Type B pancreatic cell (in vitro differentiated cells): Measurements from ENCODE around the gene SGPL1. TPM values are rescaled to one million over a fixed set of nuclear protein-coding genes. Genes with fewer than 3 reads are reported as not detected.

Source experiments
- DNase-seq: peaks from one replicate; pipeline ENCODE4 v3.0.0; 2021; ENCODE audit warnings: mixed read lengths; ENCODE audit not compliant: unreplicated experiment; ENCODE audit errors: extremely low spot score
- H3K27ac Mint-ChIP-seq: 2 replicates; pipeline ENCODE4 v1.8.0; 2021; ENCODE audit warnings: mild to moderate bottlenecking, mixed read lengths
- H3K27me3 Mint-ChIP-seq: 2 replicates; pipeline ENCODE4 v1.8.0; 2021; ENCODE audit warnings: mixed read lengths
- H3K36me3 Mint-ChIP-seq: 2 replicates; pipeline ENCODE4 v1.8.0; 2021; ENCODE audit warnings: mixed read lengths
- H3K4me1 Mint-ChIP-seq: one replicate; pipeline ENCODE4 v1.8.0; 2021; ENCODE audit warnings: mixed read lengths; ENCODE audit not compliant: unreplicated experiment
- H3K4me3 Mint-ChIP-seq: 2 replicates; pipeline ENCODE4 v1.8.0; 2021; ENCODE audit warnings: mild to moderate bottlenecking, mixed read lengths
- H3K9me3 Mint-ChIP-seq: 2 replicates; pipeline ENCODE4 v1.8.0; 2021; ENCODE audit warnings: mixed read lengths
- CTCF ChIP-seq: fragments of 200-600 bp; sonication (generic); conservative IDR thresholded peaks from 2 replicates; pipeline ENCODE4 v1.5.0; 2021; ENCODE audit warnings: antibody characterized with exemption, mild to moderate bottlenecking
- total RNA-seq: library from RNA; stranded (reverse); gene quantifications from 2 replicates; pipeline ENCODE4 v1.2.1, GENCODE V29; 2021; ENCODE audit warnings: low replicate concordance

The SGPL1 gene
- total RNA-seq, 1 donor from 2014 or later, result 70.5 TPM

GRCh38 chr10:70910486-70911341 lies 95.0 kb downstream of the SGPL1 start:
- Mint-ChIP-seq H3K27ac (no peak overlapping the region), H3K27me3 (peaks cover 16% of the 10 kb centered on the region), H3K36me3 (no peaks in the 10 kb centered on the region), H3K4me3 (no peak overlapping the region), H3K4me1 (peaks cover 11% of the 10 kb centered on the region), H3K9me3 (no peaks in the 10 kb centered on the region)
- TF ChIP-seq CTCF, result no peak
- no peak for DNase-seq

- H3K4me1 Mint-ChIP-seq, result peaks cover 10% of the 10 kb centered on the region
- no peaks in the 10 kb centered on the region for H3K36me3 Mint-ChIP-seq
- no peak for TF ChIP-seq CTCF
- no peaks in the 10 kb centered on the region for H3K9me3 Mint-ChIP-seq
- no peak overlapping the region for H3K4me3 Mint-ChIP-seq
- H3K27ac Mint-ChIP-seq, result no peak overlapping the region
- H3K27me3 Mint-ChIP-seq, result peaks cover 19% of the 10 kb centered on the region
- no peak for DNase-seq
Observed at GRCh38 chr10:70911386-70911785, 95.6 kb downstream of the SGPL1 start.

- H3K27me3 Mint-ChIP-seq, result peaks cover 16% of the 10 kb centered on the region
- H3K4me1 Mint-ChIP-seq, result peaks cover 8% of the 10 kb centered on the region
- no peaks in the 10 kb centered on the region for H3K36me3 Mint-ChIP-seq
- H3K4me3 Mint-ChIP-seq, result no peak overlapping the region
- no peaks in the 10 kb centered on the region for H3K9me3 Mint-ChIP-seq
- no peak overlapping the region for H3K27ac Mint-ChIP-seq
- no peak for DNase-seq
- TF ChIP-seq CTCF, result no peak
Observed at GRCh38 chr10:70912556-70912955, 96.8 kb downstream of the SGPL1 start.

- DNase-seq, result no peak
- Mint-ChIP-seq H3K36me3 (no peaks in the 10 kb centered on the region), H3K4me1 (peaks cover 3% of the 10 kb centered on the region), H3K9me3 (no peaks in the 10 kb centered on the region), H3K27me3 (peaks cover 20% of the 10 kb centered on the region), H3K27ac (no peak overlapping the region), H3K4me3 (no peak overlapping the region)
- no peak for TF ChIP-seq CTCF
Observed at GRCh38 chr10:70913191-70913892, 97.6 kb downstream of the SGPL1 start.

- no peaks in the 10 kb centered on the region for H3K9me3 Mint-ChIP-seq
- no peaks in the 10 kb centered on the region for H3K36me3 Mint-ChIP-seq
- H3K27ac Mint-ChIP-seq, result no peak overlapping the region
- H3K27me3 Mint-ChIP-seq, result peaks cover 16% of the 10 kb centered on the region
- peaks cover 3% of the 10 kb centered on the region for H3K4me1 Mint-ChIP-seq
- DNase-seq, result no peak
- no peak overlapping the region for H3K4me3 Mint-ChIP-seq
- TF ChIP-seq CTCF, result no peak
Observed at GRCh38 chr10:70913893-70914240, 98.1 kb downstream of the SGPL1 start.
